ENCODE data around the gene REV1. TPM values are rescaled to one million over a fixed set of nuclear protein-coding genes. Genes with fewer than 3 reads are reported as not detected.

The REV1 gene
- total and polyA plus RNA-seq, 9 of the 15 experiments (the other 6 are each of a cell fraction or from before 2014, with no cell fraction given), result 12.8 to 54.4 (median 29.6) TPM

DNA sequence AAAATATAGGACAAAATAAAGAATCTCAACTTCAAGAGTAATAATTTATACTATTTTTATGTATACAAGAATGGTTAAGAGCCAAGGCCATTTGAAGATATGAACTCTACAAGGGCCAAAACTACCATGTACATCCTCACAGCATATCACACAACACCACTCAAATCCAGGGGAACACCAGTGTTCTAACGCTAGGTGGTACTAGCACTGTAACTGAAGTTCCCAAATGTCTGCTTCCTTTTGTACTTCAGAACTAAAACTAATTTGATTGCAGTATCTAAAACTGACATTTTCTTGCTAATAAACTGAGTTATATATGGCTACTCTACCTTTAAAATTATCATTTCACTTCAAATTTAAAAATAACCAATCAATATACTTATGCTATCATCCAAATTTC, 47.0 kb downstream of the REV1 start:
- DNase-seq (ENCODE audit: extremely low read depth in 1 of 4, low spot score in 3 of 4), result peak in 2 of 4 experiments; percentile 11 to 24
- intact Hi-C loops (cut with micrococcal nuclease) (loop anchor here (2.0 kb wide), 1 partner anchor 48 kb away; the partner anchor contains the start of gene REV1), in situ Hi-C loops (cut with MboI) (no loop called here)
- Histone ChIP-seq H3K4me3 (no peak overlapping the region), H3K9ac (ENCODE audit: insufficient read depth in 1 of 2, low read depth in 2 of 2, low read length in 2 of 2) (no peak overlapping the region), H3K79me2 (ENCODE audit: control insufficient read depth, insufficient read depth, low read length) (peaks cover 28% of the 10 kb centered on the region; the same call in 2 of the 3 replicates), H3K27me3 (ENCODE audit: control insufficient read depth in 2 of 2, insufficient read depth in 2 of 2, low read length in 2 of 2) (no peaks in the 10 kb centered on the region), H3K4me2 (ENCODE audit: insufficient read depth, low read length) (no peak overlapping the region), H2AFZ (ENCODE audit: low read depth, low read length) (no peak overlapping the region), H4K20me1 (replicated peaks; ENCODE audit: control insufficient read depth, insufficient read depth, low read length) (no peaks in the 10 kb centered on the region), H3K36me3 (ENCODE audit: control insufficient read depth, insufficient read depth, low read length) (peaks cover 62% of the 10 kb centered on the region), H3K9me1 (ENCODE audit: control insufficient read depth, insufficient read depth, low read length) (no peaks in the 10 kb centered on the region), H3K9me3 (replicated peaks; ENCODE audit: control insufficient read depth, insufficient read depth, low read depth, low read length) (no peaks in the 10 kb centered on the region), H3K27ac (ENCODE audit: extremely low read depth, low read depth, low read length) (no peak overlapping the region), H3K4me1 (replicated peaks in 1 of 2; ENCODE audit: control insufficient read depth in 2 of 2, insufficient read depth in 2 of 2, low read length in 2 of 2) (no peaks in the 10 kb centered on the region)
- peak; percentile 69; the same call in 2 of the 3 replicates for ATAC-seq
- peak; percentile 69 for FAIRE-seq
- CTCF ChIA-PET (ENCODE audit: low intra/inter-chr PET ratio), result interaction anchor here (0.6 to 1.8 kb wide), 3 partner anchors 26 to 111 kb away, joined by 3 to 8 read pairs (median 5); partner anchors contain the start of gene REV1
- 47% methylated on average over 1 of the region's 1 CpG for WGBS (ENCODE audit: insufficient coverage, low coverage, missing lambda C conversion rate)
- POLR2A ChIA-PET, result no interaction called here
- BruUV-seq (replicated peaks), result no TSS peak
- TF ChIP-seq RAD21 (CRISPR knock-in tag; conservative IDR thresholded peaks at IDR 0.05 in 1 of 2, IDR thresholded peaks at IDR 0.05 in 1 of 2), result peak; percentile 47 to 48
- 0 out of 2 replicates have a peak, but pooled peaks have one; percentile 14 for TF ChIP-seq POLR2H (tag; IDR thresholded peaks at IDR 0.05; ENCODE audit: low read depth)
- TF ChIP-seq, protein P1, sequence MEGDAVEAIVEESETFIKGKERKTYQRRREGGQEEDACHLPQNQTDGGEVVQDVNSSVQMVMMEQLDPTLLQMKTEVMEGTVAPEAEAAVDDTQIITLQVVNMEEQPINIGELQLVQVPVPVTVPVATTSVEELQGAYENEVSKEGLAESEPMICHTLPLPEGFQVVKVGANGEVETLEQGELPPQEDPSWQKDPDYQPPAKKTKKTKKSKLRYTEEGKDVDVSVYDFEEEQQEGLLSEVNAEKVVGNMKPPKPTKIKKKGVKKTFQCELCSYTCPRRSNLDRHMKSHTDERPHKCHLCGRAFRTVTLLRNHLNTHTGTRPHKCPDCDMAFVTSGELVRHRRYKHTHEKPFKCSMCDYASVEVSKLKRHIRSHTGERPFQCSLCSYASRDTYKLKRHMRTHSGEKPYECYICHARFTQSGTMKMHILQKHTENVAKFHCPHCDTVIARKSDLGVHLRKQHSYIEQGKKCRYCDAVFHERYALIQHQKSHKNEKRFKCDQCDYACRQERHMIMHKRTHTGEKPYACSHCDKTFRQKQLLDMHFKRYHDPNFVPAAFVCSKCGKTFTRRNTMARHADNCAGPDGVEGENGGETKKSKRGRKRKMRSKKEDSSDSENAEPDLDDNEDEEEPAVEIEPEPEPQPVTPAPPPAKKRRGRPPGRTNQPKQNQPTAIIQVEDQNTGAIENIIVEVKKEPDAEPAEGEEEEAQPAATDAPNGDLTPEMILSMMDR (IDR thresholded peaks at IDR 0.05 in 2 of 3, conservative IDR thresholded peaks at IDR 0.05 in 1 of 3; ENCODE audit: insufficient read depth in 2 of 3, low read depth in 1 of 3, low read length in 3 of 3), result peak in 2 of 3 experiments; percentile 12 to 40; a peak in 3 of 6 replicates
- TF ChIP-seq, protein P2, sequence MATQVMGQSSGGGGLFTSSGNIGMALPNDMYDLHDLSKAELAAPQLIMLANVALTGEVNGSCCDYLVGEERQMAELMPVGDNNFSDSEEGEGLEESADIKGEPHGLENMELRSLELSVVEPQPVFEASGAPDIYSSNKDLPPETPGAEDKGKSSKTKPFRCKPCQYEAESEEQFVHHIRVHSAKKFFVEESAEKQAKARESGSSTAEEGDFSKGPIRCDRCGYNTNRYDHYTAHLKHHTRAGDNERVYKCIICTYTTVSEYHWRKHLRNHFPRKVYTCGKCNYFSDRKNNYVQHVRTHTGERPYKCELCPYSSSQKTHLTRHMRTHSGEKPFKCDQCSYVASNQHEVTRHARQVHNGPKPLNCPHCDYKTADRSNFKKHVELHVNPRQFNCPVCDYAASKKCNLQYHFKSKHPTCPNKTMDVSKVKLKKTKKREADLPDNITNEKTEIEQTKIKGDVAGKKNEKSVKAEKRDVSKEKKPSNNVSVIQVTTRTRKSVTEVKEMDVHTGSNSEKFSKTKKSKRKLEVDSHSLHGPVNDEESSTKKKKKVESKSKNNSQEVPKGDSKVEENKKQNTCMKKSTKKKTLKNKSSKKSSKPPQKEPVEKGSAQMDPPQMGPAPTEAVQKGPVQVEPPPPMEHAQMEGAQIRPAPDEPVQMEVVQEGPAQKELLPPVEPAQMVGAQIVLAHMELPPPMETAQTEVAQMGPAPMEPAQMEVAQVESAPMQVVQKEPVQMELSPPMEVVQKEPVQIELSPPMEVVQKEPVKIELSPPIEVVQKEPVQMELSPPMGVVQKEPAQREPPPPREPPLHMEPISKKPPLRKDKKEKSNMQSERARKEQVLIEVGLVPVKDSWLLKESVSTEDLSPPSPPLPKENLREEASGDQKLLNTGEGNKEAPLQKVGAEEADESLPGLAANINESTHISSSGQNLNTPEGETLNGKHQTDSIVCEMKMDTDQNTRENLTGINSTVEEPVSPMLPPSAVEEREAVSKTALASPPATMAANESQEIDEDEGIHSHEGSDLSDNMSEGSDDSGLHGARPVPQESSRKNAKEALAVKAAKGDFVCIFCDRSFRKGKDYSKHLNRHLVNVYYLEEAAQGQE (IDR thresholded peaks at IDR 0.05; ENCODE audit: borderline replicate concordance), result 0 out of 2 replicates have a peak, but pooled peaks have one; percentile 20
- TF ChIP-seq, protein P2 (CRISPR knock-in tag; IDR thresholded peaks at IDR 0.05; ENCODE audit: low read depth), result no peak
- TF ChIP-seq, protein P3, sequence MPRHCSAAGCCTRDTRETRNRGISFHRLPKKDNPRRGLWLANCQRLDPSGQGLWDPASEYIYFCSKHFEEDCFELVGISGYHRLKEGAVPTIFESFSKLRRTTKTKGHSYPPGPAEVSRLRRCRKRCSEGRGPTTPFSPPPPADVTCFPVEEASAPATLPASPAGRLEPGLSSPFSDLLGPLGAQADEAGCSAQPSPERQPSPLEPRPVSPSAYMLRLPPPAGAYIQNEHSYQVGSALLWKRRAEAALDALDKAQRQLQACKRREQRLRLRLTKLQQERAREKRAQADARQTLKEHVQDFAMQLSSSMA (CRISPR knock-in tag; IDR thresholded peaks at IDR 0.05), result no peak
- no peak for TF ChIP-seq POLR2G (IDR thresholded peaks at IDR 0.05; ENCODE audit: low read depth, low read length)
- TF ChIP-seq, protein P4, sequence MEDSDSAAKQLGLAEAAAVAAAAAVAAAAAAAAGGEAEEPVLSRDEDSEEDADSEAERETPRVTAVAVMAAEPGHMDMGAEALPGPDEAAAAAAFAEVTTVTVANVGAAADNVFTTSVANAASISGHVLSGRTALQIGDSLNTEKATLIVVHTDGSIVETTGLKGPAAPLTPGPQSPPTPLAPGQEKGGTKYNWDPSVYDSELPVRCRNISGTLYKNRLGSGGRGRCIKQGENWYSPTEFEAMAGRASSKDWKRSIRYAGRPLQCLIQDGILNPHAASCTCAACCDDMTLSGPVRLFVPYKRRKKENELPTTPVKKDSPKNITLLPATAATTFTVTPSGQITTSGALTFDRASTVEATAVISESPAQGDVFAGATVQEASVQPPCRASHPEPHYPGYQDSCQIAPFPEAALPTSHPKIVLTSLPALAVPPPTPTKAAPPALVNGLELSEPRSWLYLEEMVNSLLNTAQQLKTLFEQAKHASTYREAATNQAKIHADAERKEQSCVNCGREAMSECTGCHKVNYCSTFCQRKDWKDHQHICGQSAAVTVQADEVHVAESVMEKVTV (CRISPR knock-in tag; IDR thresholded peaks at IDR 0.05), result 0 out of 2 replicates have a peak, but pooled peaks have one; percentile 27
